Measurements from ENCODE around the gene UBALD1. TPM values are rescaled to one million over a fixed set of nuclear protein-coding genes. Genes with fewer than 3 reads are reported as not detected.

Gene UBALD1
- polyA plus RNA-seq, 4 donors, result 11.7 to 30.8 (median 14.2) TPM

DNA sequence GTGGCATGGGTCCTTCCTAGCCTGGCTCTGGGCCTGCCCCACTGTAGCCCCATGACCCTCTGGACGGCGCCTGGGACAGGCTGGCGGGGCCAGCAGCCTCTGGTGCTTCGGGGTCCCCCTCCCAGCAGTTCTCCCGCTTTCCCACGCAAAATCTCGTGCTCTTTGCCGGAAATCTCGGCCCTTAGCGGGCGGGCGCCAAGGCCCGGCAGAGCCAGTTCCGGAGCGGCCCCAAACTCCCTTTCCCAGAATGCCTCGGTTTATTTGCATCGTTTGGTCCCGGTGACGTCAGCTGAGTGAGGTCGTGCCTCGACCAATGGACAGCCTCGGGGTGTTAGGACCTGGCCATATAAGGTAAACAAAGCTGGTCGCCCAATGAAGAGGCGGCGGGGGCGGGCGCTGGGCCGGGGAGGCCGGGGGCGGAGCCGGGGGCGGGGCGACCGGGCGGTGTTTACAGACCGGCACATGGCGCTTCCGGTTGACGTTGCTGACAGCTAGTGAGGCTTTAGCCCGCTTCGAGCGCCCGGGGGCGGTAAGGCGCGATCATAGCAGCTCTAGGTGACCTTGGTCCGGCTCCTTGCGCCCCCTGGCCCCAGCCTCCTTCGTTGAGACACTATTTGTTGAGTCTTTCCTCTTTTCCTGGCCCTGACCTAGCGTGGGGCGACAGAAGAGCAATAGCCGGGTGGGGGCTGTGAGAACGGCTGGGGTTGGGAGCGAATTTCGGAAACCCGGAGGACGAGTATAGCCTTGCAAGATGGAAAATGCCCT lies 1.5 kb upstream of the UBALD1 start:
- peak; percentile 99 to 100 (median 100) for DNase-seq (ENCODE audit: low read depth in 4 of 4, low spot score in 3 of 4)

DNA sequence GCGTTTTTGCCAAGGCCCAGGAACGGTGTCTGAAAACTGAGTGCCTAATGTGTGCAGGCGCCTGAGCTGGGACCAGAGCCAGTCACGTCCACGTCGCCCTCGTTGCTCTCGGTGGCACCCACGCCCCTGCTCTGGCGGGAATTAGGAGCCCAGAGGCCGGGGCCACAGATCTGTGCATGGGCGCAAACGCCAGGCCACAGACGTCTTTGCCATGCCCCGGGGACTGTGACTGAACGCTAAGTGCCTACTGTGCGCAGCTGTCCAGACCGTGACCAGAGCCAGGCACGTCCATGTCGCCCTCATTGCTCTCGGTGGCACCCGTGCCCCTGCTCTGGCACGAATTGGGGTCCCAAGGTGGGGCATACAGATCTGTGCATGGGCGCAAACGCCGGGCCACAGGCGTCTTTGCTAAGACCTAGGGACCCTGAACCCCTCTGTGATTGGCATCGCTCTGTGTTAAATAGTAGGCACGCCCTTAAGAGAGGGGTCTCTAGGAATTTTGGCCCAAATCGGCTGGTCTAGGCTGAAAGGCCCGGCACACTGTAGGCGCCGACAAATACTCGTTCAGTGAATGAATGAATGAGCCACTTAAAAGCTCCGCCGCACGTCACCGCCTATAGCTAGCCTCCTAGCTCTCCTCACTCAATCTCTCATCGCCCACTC lies 827 bp upstream of the UBALD1 start:
- no peak for DNase-seq (ENCODE audit: low read depth in 4 of 4, low spot score in 3 of 4)

DNA sequence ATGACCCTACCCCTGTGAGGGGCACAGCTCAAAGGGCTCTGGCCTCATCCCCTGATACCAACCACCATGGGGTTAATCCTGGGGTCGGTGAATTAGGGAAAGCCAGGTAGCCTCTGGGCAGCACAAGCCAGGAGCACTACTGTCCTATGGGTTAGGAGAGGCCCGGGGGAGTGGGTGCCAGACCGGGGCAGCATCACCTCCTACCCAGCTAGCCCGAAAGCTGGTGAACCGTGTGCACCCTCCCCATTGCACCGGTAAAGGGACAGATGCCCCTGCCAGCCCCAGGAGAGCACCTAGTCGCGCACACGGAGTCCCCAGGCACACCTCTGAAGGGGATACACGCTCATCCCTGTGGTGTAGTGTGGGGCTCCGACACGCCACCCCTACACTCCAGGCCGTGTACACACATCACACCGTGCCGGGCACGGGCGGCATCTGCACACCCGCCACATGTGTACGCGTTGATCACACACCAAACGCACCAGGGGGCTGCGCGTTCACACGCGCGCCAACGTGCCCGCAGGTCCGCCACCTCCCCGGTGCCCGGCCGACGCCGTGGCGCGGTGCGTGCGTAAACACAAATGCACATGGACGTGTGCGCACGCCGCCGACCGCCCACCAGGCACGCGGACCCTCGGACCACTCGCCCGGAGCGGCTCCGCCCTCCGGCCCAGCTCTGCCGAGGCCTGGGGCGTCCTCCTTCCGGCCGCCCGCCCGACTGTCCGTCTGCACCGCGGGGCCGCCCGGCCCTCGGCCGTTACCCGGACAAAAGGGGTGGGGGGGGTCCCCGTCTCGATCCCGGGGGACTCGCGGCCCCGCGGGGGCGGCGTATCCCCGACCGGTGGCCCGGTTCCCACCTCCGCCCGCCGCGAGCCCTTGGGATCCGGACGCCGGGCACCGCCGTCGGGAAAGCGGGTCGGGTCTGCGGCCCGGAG lies 785 bp downstream of the UBALD1 start:
- DNase-seq (ENCODE audit: low read depth in 4 of 4, low spot score in 3 of 4), result no peak

DNA sequence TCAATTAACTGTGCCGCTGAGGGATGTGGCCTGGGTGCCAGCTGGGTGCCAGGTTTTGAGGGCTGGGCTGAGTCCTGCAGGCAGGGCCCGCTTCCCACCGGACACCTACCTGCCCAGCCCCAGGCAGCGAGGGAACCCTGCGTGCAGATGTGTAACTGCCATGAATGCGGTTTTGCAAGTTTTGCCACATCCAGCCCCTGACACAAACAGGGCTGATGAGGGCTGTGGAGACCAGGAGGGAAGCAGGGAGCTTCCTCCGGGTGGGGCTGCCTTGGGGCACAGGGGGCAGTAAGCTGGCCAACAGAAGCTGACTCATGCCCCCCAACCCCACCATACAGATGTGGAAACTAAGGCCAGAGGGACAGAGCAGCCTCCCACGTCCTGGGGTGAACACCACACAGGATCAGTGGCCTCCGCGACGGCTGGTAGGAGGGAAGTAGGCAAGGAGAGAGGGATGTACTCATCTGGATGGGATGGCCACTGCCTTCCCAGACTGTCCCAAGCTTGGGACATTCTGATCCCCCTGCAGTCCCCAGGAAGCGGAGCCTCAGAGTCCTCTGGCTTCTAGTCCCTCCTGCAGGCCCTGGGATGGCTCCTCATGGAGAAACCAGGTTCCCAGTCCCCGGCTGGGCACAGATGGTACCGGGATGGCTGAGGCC lies 1.6 kb downstream of the UBALD1 start:
- no peak for DNase-seq (ENCODE audit: low read depth in 4 of 4, low spot score in 3 of 4)

DNA sequence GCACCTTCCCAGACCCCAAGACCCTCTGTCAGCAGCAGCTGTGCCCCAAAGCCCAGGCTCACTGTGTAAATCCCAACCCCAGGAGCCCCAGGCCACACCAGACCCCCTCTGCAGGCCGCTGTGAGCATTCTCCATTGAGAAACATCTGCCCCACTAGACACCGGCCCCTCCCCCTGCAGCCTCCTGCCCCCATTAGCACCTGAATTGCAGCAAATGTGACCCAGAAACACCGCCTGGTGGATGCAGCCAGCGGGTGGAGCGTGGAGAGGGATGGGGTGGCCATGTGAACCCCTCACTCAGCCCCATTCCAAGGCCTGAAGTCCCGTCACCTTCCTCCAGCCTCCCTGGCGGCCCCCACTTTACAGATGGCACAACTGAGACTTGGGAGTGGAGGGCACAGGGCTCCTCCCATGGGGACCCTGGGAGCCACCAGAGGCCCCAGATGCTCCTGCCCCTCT lies 2.2 kb downstream of the UBALD1 start:
- no peak for DNase-seq (ENCODE audit: low read depth in 4 of 4, low spot score in 3 of 4)

DNA sequence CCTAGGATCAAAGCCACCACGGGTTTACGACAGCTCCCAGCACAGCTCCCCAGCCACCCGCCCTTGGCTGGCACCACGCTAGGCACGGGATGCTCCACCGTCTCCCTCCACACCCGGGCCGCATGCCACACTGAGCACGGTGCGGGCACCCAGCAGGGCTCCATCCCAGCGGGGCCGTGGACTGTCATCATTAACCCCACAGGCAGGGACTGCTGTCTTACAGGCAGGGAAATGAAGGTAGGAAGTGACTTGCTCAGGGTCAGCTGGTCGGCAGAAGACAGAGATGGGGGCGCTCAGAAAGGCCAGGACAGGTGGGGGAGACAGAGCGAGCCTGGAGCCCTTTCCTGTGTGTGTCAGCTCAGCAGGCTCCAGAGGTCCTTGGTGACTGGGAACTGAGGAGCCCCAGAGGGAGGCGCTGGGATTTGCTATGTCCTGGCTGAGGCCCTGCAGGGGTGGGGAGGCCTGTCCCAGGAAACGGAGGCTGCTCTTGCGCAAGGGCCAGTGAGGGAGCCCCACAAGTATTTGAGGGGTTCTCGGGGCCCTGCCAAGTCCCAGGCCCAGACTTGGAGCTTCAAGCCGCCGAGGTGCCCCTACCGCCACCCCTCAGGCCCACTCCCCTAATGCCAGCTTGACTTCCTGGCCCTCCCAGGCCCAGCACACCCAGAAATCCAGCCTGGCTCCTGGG lies 3.2 kb downstream of the UBALD1 start:
- DNase-seq (ENCODE audit: low read depth in 4 of 4, low spot score in 3 of 4), result no peak

DNA sequence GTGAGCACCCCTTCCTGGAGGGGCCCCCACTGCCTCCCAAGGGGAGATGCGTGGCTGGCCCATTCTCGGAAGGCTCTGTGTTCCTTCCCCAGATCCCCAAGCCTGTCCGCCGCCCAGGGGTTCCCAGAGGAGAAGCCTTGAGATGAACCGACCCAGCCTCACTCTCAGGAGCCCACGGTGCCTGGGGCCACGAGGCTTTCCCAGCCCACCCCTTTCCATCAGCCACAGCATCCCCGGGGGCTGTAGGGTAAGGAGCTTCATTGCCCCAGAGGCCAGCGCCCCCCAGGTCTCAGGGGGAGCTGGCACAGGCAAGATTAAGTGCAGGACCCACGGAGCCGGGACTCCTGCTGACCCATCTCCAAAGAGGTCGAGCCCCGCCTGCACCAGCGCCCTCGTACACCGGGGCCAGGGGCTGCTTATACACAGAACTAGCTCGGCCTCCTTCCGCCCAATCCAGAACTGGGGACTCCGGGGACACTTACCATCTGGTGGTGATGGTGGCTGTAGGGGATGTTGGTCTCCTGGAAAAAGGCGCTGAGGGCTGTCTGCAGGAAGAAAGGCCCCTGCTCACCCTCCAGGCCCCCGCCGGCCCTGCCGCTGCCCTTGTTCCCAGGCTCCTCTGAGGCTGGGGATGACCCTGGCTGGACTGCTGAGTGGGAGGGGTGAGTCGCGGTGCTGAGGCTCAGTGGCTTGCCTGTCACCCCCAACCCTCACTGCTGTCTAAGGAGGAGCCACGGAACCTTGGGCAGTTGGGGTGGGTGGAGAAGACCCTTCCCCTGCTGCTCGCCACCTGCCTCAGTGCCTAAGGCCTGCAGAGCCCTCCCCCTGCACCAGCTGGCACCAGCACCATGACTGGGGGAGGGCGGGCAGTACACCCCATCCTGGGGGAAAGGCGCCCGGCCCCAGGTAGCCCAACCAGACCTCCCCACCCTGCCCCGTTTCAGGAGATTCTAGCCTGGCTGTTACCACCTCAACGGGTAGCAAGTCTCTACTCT lies 4.4 kb downstream of the UBALD1 start:
- no peak for DNase-seq (ENCODE audit: low read depth in 4 of 4, low spot score in 3 of 4)

DNA sequence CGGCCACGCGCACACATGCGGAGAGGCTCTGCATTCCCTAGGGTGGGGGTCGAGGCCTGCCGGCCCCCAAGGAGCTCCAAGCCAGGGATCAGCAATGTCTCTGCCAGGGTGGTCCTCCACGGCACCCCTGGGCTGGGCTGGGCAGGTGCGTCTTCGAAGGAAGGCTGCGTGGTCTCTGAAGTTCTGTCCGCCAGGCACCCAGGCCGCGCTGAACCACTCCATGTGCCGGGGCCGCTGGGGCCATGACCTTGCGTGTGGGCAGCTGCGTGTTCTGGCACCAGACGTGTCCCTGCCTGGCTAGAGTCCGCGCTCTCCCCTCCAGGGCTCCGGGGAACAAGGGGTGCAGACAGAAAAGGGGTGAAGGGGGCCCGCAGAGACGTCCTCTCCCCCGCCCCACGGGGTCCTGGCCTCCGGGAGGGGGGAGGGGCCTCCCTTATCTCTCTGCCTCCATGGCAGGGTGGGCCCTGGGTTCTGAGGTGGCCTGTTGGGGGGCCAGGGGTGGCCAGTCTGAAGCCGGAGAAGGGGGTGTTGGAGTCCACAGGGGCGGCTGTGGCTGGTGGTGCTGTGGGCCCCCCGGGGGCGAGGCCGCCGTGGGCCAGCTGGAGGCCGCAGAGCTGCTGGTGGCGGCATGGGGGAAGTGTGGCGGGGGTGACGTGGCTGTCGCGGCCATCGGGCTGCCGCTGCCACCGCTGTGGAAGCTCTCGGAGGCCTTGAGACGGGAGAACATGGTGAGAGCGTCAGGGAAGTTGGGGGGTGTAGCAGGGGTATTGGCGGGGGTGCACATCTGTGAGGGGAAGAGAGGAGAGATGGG lies 5.3 kb downstream of the UBALD1 start:
- no peak for DNase-seq (ENCODE audit: low read depth in 4 of 4, low spot score in 3 of 4)

DNA sequence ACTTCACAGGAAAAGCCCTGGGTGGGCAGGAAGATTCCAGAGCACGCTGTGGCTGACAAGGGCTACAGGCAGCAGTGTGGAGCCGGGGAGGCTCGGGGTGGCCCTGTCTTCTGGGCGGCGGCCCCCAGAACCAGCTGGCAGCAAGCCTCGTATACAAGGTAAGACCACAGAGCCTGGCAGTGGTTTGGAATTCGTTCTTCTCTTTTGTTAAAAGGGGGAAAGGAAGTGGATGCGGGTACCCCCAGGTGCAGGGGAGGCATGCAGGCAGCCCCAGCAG lies 6.0 kb downstream of the UBALD1 start:
- DNase-seq (ENCODE audit: low read depth in 4 of 4, low spot score in 3 of 4), result no peak

DNA sequence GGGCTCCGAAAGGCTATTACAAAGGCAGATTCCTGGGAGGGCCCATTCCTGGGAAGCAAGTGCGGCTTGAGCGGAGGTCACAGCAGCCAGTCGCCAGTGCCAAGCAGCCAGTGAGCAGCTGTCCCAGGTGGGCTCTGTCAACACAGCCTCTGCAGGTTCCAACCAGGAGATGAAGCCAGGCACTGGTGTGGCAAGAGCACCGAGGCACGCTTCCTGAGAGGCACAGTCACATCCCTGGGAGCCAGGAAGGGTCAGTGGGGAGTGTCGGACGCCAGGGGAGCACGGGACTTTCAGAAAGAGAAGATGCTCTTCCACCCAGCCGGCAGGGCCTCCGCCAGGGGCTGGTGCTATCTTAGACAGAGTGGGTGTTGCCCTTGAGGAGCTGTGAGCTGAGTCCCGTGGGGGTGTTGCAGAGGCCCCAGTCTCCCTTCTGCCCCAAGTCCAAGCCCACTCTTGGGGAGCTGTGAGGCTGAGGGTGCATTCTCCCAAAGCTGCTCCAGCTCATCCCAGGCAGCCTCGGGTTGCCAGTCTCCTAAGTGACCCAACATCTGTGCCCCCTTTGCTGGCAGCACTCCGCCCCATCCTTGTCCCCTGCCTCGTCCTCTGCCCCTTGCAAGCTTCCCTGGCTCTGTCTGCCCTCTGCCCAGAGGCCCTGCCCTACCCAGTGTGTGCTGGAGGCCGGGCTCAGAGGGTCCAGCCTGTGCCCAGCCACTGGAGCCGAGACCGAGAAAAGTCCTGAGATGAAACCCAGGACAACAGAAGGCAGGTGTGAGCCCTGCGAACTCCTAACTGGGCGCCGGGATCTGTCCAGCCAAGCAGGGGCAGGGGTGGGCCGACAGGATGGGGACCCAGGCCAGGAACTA lies 6.6 kb downstream of the UBALD1 start:
- DNase-seq (ENCODE audit: low read depth in 4 of 4, low spot score in 3 of 4), result no peak

DNA sequence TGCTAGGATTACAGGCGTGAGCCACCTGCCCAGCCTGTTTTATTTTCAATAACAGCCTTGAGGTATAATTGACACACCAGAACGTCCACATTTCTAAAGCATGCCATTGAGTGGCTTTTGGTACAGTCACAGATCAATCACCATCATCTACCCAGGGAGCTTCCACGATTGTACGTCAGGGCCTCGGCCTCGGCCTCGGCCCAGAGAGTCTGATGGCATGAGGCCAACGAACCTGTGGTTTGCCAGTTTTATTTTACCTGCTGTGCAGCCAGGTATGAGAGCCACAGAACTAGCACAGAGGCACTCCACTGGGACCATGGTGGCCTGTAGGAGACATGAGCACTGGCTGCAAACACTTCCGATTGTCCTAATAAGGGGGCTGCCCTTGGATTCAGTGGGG lies 8.3 kb downstream of the UBALD1 start:
- DNase-seq (ENCODE audit: low read depth in 4 of 4, low spot score in 3 of 4), result no peak

DNA sequence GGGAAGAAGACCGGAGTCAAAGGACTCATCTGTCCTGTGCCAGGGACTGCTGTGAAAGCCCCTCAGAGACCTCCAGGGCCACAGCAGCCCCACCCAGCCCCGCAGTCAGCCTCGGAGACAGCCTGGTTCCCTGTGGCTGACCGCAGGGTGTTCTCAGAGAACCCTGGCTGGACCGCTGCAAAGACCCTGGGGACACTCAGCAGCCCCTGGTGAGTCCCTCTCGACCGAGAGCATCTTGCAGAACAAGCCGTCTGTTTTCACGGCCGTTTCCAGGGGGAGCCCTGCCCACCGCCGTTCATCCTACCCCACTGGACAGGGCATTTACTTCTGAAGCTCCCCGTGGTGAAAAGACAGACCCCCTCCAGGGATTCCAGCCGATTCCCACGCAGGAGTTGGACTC lies 10.3 kb downstream of the UBALD1 start:
- DNase-seq (ENCODE audit: low read depth in 4 of 4, low spot score in 3 of 4), result no peak

DNA sequence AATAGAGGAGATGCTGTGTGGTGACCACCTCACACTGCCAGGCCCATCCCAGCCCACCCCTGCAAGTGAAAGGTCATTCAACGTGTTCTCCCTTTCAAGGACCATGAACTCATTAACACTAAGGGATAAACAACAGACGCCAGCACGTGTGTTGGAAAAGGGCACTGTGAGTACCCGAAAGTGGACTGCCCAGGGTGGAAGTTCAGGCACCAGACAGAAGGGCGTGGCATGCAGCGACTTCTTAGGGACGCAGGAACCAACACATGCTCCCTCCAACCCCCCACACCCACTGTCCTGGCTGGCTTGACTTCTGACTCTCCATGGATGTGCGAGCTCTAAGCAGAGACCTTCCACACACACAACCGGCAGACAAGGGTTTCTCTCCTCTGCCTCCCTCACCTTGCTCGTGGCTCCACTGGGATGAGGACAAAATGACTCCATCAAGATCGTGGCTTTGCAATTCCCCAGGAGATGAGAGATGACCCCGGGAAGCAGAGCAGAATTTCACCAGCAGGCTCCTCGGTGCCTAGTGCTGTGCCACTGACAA lies 11.0 kb downstream of the UBALD1 start:
- no peak for DNase-seq (ENCODE audit: low read depth in 4 of 4, low spot score in 3 of 4)

DNA sequence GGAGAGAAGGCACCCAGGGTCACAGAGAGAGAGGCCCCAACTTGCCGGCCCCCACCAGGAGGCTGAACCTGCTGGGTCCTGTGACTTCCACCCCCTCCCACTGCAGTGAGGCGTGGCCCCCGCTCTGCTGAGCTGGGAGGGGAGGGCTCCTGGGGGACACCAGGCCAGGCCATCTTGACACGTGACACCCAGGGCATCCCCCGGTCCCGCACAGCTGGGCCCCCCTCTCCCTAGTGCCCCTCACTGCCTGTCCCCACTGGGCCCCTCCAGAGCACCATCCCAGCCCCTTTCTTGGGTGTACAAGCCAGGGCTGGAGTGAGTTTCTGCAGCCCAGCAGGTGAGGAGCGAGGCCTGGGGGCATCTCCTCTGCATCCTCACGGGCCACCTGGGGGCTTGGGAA lies 12.4 kb downstream of the UBALD1 start:
- DNase-seq (ENCODE audit: low read depth in 4 of 4, low spot score in 3 of 4), result no peak

DNA sequence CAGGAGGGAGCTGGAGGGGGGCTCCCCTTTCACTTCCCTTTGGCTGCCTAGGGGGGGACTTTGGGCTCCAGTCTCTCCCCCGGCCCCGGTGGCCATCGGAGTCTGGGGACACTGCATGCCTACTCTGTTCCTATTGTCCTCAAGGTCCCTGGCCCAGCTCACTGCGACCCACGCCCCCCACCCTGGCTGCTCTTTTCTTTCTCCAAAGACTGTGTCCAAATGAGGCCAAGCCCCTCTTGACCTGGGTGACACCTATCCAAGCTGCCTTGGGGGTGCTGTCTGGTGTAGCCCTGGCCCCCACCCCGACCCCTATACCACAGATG lies 12.9 kb downstream of the UBALD1 start:
- no peak for DNase-seq (ENCODE audit: low read depth in 4 of 4, low spot score in 3 of 4)

DNA sequence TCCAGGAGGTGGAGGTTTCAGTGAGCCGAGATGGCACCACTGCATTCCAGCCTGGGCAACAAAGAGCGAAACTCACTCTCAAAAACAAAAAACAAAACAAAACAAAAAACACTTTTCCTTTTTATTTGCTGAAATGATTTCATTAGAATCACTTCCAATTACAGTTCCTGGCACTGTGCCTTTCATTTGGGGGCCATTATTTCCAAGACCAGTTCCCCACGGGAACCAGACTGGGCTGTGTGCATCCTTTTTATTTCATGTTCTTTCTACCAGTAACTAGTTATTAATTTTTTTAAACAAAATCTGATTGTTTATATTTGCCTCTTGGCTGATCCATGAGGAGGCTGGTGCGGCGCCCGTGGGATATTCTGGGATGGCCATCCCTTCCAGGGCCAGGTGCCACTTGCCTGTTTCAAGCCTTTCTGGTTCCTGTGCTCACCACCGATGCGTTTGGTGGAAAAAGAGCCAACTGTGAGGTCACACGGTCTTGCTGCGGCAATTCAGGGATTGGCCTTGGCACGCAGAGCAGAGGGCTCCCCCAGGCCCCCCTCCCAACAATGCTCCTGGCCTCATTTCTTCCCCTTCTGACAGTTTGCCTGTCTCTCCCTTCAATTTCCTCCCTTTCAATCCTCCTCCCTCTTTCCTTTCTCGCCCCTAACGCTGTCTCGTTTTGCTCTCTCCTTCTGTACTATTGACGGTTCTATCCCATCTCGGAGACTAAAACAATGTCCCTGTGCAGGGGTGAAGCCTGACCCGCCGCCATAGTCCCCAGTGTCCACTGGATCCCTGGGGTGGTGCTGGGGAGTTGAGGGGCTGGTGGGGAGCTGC lies 13.4 kb downstream of the UBALD1 start:
- no peak for DNase-seq (ENCODE audit: low read depth in 4 of 4, low spot score in 3 of 4)
